Astrocyte (in vitro differentiated cells and primary cell): ENCODE data around the gene TRIO.

Experiments
- CTCF ChIP-seq: IDR thresholded peaks from 2 replicates; pipeline ENCODE4 v1.5.1; 2011; ENCODE audit warnings: low read depth, mild to moderate bottlenecking, inconsistent platforms, low read length, moderate library complexity; ENCODE audit not compliant: insufficient read depth
- EZH2 ChIP-seq: IDR thresholded peaks from 2 replicates; pipeline ENCODE4 v1.6.1; 2012; ENCODE audit warnings: mild to moderate bottlenecking, low read length, inconsistent platforms; ENCODE audit not compliant: insufficient read depth

DNA sequence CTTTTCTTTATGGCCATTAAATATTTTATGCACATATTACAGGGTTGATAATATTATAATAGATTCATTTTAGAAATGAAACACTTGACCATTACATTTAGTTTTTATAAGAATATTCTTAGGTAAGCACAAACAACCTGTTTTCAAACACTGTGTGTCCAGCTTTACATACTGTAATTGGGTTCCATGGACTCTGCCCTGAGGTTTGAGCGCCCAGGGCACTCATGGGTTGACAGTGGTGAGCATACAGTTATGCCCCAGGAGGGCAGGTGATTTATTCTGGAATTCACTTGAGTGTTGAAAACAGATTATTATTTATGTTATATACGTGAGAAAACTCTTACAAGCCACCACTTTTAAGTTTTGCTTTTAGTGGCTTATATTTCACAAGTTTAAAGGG lies 33.7 kb downstream of the TRIO start:
- no peak for TF ChIP-seq CTCF
- TF ChIP-seq EZH2, result no peak
